ENCODE data around the gene RBKS. TPM values are rescaled to one million over a fixed set of nuclear protein-coding genes. Genes with fewer than 3 reads are reported as not detected.

The RBKS gene
- total RNA-seq, 3 donors from 2014 or later = 1.1 to 5.1 (median 2.9) TPM

DNA sequence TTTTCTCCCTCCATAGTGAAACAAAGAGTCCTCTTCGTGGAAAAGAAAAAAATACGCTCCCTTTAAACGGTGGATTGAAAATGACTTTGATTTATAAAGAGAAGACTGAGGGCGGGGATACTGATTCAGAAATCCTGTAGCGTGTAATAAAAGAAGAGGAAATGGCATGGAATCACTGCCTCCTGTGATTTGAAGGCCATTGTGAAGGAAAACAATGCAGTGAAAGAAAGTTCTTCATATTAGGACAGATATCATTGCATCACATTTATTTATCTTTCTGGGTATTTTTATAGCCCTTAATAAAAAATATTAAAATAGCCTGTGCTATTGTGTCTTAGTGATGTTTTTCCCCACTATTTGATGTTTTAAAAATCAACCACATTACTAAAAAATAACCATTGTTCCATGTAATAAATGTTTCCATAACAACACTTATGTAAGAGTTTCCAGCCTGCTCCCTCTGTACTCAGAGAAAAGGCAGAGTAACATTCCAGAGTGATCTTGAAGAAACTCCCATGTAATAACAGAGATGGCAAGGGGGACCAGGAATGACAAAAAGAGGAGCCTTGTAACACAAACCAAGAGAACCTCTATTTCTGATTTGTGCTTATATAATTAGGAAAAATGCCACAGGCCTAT lies 110.7 kb downstream of the RBKS start:
- intact Hi-C loops (cut with DNase I; ENCODE audit: low total_unique reads) = no loop called here

GRCh38 chr2:27776696-27777095 lies 113.5 kb downstream of the RBKS start:
- Histone ChIP-seq H3K4me1 (peaks cover 5 to 7% of the 10 kb centered on the region in 2 donors), H3K9me3 (no peaks in the 10 kb centered on the region), H3K4me3 (no peak overlapping the region), H3K27ac (peak overlapping the region in 1 of 2 donors; percentile 6), H3K27me3 (no peaks in the 10 kb centered on the region), H3K36me3 (no peaks in the 10 kb centered on the region)
- intact Hi-C loops (cut with DNase I; ENCODE audit: low total_unique reads) = no loop called here
- DNase-seq (ENCODE audit: low spot score in 2 of 2) = no peak
- TF ChIP-seq CTCF (IDR thresholded peaks at IDR 0.05) = no peak
- TF ChIP-seq POLR2A (IDR thresholded peaks at IDR 0.05) = no peak
- TF ChIP-seq POLR2AphosphoS5 (IDR thresholded peaks at IDR 0.05) = no peak

More for the DNA sequence above, 110.7 kb downstream of the RBKS start:
- Histone ChIP-seq H3K36me3 (no peaks in the 10 kb centered on the region), H3K9me3 (no peaks in the 10 kb centered on the region), H3K4me1 (no peaks in the 10 kb centered on the region), H3K27me3 (no peaks in the 10 kb centered on the region), H3K4me3 (no peak overlapping the region), H3K27ac (peak overlapping the region in 1 of 2 donors; percentile 54)
- no peak for DNase-seq (ENCODE audit: low spot score in 2 of 2)
- TF ChIP-seq CTCF (IDR thresholded peaks at IDR 0.05) = no peak

DNA sequence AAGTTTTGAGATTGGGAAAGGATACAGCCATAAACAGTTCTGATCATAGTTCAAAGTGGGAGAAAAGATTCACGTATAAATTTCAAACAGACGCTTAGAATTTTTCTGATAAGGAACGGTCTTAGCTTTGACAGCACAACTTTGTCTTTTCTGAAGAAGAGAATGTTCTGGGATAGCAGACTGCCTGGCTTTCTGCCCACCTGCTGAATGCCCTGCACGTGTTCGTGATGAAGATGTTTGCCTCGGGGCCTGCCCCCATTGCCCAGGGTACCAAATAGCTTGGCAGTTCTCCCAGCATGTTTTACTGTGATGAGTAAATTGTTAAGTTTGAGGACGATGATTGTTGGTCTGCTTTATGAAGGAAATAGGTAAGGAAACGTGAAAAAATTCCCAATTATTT lies 114.1 kb downstream of the RBKS start:
- no peak for DNase-seq (ENCODE audit: low spot score in 2 of 2)
- intact Hi-C loops (cut with DNase I; ENCODE audit: low total_unique reads) = no loop called here
- Histone ChIP-seq H3K36me3 (no peaks in the 10 kb centered on the region), H3K27ac (peak overlapping the region; percentile 6 to 30), H3K4me3 (no peak overlapping the region), H3K9me3 (no peaks in the 10 kb centered on the region), H3K27me3 (no peaks in the 10 kb centered on the region), H3K4me1 (peaks cover 5 to 7% of the 10 kb centered on the region in 2 donors)
- TF ChIP-seq POLR2AphosphoS5 (IDR thresholded peaks at IDR 0.05) = peak in 1 of 3 donors; percentile 16
- no peak for TF ChIP-seq CTCF (IDR thresholded peaks at IDR 0.05)

DNA sequence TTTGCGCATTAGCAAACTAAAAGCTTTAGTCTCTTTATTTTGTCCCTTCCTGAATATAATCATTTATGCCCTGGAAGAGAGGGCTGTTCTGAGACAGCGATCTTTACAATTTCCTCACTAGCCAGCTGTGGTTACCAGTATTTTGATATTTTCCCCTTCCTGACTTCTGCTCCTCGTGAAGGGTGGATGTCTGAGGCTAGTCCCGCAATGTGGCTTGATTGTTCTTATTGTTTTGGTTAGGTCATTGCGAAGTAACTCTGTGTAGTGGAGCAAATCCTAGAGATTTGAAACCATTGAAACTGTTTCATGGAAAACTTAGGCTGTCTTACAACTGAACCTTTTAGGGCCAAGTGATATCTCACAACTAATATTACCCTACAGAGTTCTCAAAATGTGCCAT lies 116.2 kb downstream of the RBKS start:
- Histone ChIP-seq H3K4me3 (no peak overlapping the region), H3K27me3 (no peaks in the 10 kb centered on the region), H3K9me3 (no peaks in the 10 kb centered on the region), H3K36me3 (no peaks in the 10 kb centered on the region), H3K27ac (no peak overlapping the region), H3K4me1 (peaks cover 5 to 7% of the 10 kb centered on the region in 2 donors)
- intact Hi-C loops (cut with DNase I; ENCODE audit: low total_unique reads) = no loop called here
- DNase-seq (ENCODE audit: low spot score in 2 of 2) = no peak
- TF ChIP-seq POLR2AphosphoS5 (IDR thresholded peaks at IDR 0.05) (no peak), CTCF (IDR thresholded peaks at IDR 0.05) (no peak), POLR2A (IDR thresholded peaks at IDR 0.05) (no peak)

- Histone ChIP-seq H3K27me3 (no peaks in the 10 kb centered on the region), H3K36me3 (no peaks in the 10 kb centered on the region), H3K9me3 (no peaks in the 10 kb centered on the region), H3K4me3 (peak overlapping the region; percentile 86 to 90 (median 88)), H3K27ac (peak overlapping the region in 1 of 2 donors; percentile 1), H3K4me1 (peaks cover 5 to 7% of the 10 kb centered on the region in 2 donors)
- intact Hi-C loops (cut with DNase I; ENCODE audit: low total_unique reads) = no loop called here
- no peak for TF ChIP-seq CTCF (IDR thresholded peaks at IDR 0.05)
- TF ChIP-seq POLR2AphosphoS5 (IDR thresholded peaks at IDR 0.05) = no peak
- no peak for TF ChIP-seq POLR2A (IDR thresholded peaks at IDR 0.05)
- DNase-seq (ENCODE audit: low spot score in 2 of 2) = no peak
Observed at GRCh38 chr2:27772804-27773203, 117.4 kb downstream of the RBKS start.

Data from breast epithelium (tissue), 4 donors.